ENCODE data around the gene LRRC8D. TPM values are rescaled to one million over a fixed set of nuclear protein-coding genes. Genes with fewer than 3 reads are reported as not detected.

LRRC8D gene
- total and polyA plus RNA-seq, 9 of the 15 experiments (the other 6 are each of a cell fraction or from before 2014, with no cell fraction given): 3.4 to 53.9 (median 15.9) TPM

- TF ChIP-seq CLOCK (CRISPR knock-in tag; IDR thresholded peaks at IDR 0.05; ENCODE audit: borderline replicate concordance) (no peak), SIN3A (IDR thresholded peaks at IDR 0.05; ENCODE audit: borderline replicate concordance in 2 of 2, control insufficient read depth in 1 of 2, low read depth in 2 of 2, low read length in 2 of 2) (no peak), HMGXB4 (CRISPR knock-in tag; IDR thresholded peaks at IDR 0.05) (no peak), ZNF512 (tag; IDR thresholded peaks at IDR 0.05) (no peak), LCOR (CRISPR knock-in tag; IDR thresholded peaks at IDR 0.05) (no peak), TFE3 (CRISPR knock-in tag; IDR thresholded peaks at IDR 0.05) (no peak), THRAP3 (IDR thresholded peaks at IDR 0.05; ENCODE audit: borderline replicate concordance) (peak; percentile 75; the same call in 1 of the 2 replicates), JUND (IDR thresholded peaks at IDR 0.05; ENCODE audit: borderline replicate concordance, low read depth, low read length) (peak; percentile 97), JUND (tag; IDR thresholded peaks at IDR 0.05; ENCODE audit: borderline replicate concordance, low read depth, low read length) (peak; percentile 96; the same call in 2 of the 3 replicates), RBM25 (IDR thresholded peaks at IDR 0.05; ENCODE audit: low read depth, low read length, severe bottlenecking) (no peak), ARNT (IDR thresholded peaks at IDR 0.05) (peak; percentile 96 to 97), ETV5 (CRISPR knock-in tag; IDR thresholded peaks at IDR 0.05; ENCODE audit: low read depth) (0 out of 2 replicates have a peak, but pooled peaks have one; percentile 40), ARID2 (IDR thresholded peaks at IDR 0.05) (no peak), KLF10 (CRISPR knock-in tag; IDR thresholded peaks at IDR 0.05) (no peak), CBFA2T3 (IDR thresholded peaks at IDR 0.05) (peak; percentile 96), RBM39 (optimal IDR thresholded peaks at IDR 0.05; ENCODE audit: low read depth, low read length) (no peak)
Measured at GRCh38 chr1:89896105-89896942, 75.5 kb downstream of the LRRC8D start (continued).
